GM12874 (cell line): ENCODE results near the gene HOXB7.

Experiments used
- CTCF ChIP-seq: IDR thresholded peaks from 2 replicates; pipeline ENCODE4 v1.5.1; 2011; ENCODE audit warnings: low read depth, mild to moderate bottlenecking, control low read depth, low read length, moderate library complexity; ENCODE audit not compliant: insufficient read depth

The HOXB7 gene

GRCh38 chr17:48575066-48575582, 35.7 kb downstream of the HOXB7 start:
- TF ChIP-seq CTCF, result no peak

GRCh38 chr17:48574505-48575065, 36.2 kb downstream of the HOXB7 start:
- no peak for TF ChIP-seq CTCF

GRCh38 chr17:48571826-48572417, 38.9 kb downstream of the HOXB7 start:
- no peak for TF ChIP-seq CTCF

- no peak for TF ChIP-seq CTCF
Observed at GRCh38 chr17:48571024-48571818, 39.6 kb downstream of the HOXB7 start.

GRCh38 chr17:48570325-48571023, 40.3 kb downstream of the HOXB7 start:
- no peak for TF ChIP-seq CTCF

- TF ChIP-seq CTCF, result no peak
Observed at GRCh38 chr17:48569674-48570324, 41.0 kb downstream of the HOXB7 start.
